Measurements from ENCODE around the gene IL1F10.

Gene IL1F10

GRCh38 chr2:113058411-113058994 is 9.3 kb upstream of the IL1F10 start:
- Histone ChIP-seq H3K4me3 (no peak overlapping the region), H3K27ac (peak overlapping the region in 1 of 21 experiments; percentile 50)

GRCh38 chr2:113058998-113059960 is 8.5 kb upstream of the IL1F10 start, which contains the start of gene IL36RN:
Gene IL36RN (plus strand): TSS chr2:113059198. CDS start chr2:113059439, 241 bp downstream.
- Histone ChIP-seq H3K4me3 (no peak within 1 kb of the TSS), H3K27ac (peak within 1 kb of the TSS in 6 of 21 experiments; percentile 6 to 50 (median 23))

GRCh38 chr2:113060396-113060795 is 7.4 kb upstream of the IL1F10 start:
- Histone ChIP-seq H3K27ac (peak overlapping the region in 1 of 21 experiments; percentile 45), H3K4me3 (no peak overlapping the region)

GRCh38 chr2:113060796-113061195 is 7.0 kb upstream of the IL1F10 start:
- Histone ChIP-seq H3K27ac (peak overlapping the region in 1 of 21 experiments; percentile 45), H3K4me3 (no peak overlapping the region)

GRCh38 chr2:113061241-113061640 is 6.5 kb upstream of the IL1F10 start:
- no peak overlapping the region for H3K27ac ChIP-seq
- H3K4me3 ChIP-seq = no peak overlapping the region

DNA sequence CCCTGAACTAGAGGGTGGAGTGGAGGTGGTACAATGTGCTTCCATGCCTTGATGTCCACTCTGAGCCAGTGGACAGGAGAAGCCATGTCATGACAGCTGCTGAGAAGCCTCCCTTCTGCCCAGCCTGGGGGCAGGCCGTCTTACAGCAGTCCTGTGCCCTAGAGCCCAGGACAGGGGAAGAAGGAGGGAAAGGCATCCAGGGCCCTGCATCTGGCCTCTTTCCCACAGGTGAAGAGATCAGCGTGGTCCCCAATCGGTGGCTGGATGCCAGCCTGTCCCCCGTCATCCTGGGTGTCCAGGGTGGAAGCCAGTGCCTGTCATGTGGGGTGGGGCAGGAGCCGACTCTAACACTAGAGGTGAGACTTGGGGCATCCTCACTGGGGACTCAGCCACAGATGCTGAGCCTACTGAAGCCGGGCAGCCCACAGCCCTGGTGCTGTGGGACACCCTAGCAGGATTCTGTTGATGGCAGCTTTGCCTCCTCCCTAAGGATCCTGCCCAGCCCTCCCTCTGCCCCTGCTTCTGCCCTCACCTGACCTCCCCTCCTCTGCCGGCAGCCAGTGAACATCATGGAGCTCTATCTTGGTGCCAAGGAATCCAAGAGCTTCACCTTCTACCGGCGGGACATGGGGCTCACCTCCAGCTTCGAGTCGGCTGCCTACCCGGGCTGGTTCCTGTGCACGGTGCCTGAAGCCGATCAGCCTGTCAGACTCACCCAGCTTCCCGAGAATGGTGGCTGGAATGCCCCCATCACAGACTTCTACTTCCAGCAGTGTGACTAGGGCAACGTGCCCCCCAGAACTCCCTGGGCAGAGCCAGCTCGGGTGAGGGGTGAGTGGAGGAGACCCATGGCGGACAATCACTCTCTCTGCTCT is 5.6 kb upstream of the IL1F10 start:
- no peak overlapping the region for H3K27ac ChIP-seq
- H3K4me3 ChIP-seq = no peak overlapping the region

GRCh38 chr2:113064281-113064680 is 3.5 kb upstream of the IL1F10 start:
- Histone ChIP-seq H3K27ac (no peak overlapping the region), H3K4me3 (no peak overlapping the region)

GRCh38 chr2:113064898-113065297 is 2.9 kb upstream of the IL1F10 start:
- Histone ChIP-seq H3K4me3 (no peak overlapping the region), H3K27ac (no peak overlapping the region)

GRCh38 chr2:113068249-113068648 is 479 bp downstream of the IL1F10 start:
- no peak overlapping the region for H3K27ac ChIP-seq
- no peak overlapping the region for H3K4me3 ChIP-seq

- Histone ChIP-seq H3K4me3 (no peak overlapping the region), H3K27ac (no peak overlapping the region)
These were observed 1.1 kb downstream of the IL1F10 start for GRCh38 chr2:113068706-113069485.

DNA sequence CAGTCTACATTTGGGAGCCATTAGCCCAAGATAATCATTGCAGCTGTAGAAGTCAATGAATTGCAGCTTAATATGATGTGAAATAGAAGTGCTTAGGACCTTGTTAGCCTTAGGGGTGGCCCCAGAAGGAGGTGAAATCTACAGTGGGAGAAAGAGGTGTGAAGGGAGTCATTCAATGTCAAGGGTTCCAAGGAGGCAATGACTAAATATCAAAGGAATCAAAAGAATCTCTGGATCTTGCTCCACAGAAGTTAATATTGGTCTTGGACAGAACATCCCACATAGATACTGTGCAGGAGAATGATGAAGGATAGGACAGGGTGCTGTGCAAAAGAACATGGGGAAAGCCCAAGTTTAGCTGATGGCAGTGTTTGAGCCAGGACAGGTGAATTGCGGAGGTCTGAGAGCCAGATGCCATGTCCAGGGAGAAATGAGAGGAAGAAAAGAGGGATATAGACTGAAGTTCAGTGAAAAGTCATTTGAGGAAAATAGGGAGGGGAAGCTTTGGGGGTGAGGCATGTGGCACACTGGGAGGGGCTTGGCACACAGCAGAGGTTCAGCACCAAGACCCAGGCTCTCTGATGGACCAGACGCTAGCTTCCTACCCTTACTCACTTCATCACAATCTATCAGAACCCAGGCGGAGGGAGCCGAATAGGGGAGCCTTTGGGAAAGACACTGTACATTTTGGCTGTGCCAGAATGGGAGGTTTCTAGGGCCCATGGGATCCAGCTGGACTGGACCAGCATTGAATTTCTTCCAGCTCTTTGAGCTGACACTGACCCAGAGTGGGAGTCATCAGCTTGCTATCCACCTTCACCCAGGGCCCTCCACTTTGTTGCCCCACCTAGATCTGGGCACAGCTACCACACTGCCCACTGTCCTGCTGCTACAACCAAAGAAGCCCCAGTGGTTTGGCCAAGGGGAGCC is 2.2 kb downstream of the IL1F10 start:
- Histone ChIP-seq H3K27ac (no peak overlapping the region), H3K4me3 (no peak overlapping the region)

DNA sequence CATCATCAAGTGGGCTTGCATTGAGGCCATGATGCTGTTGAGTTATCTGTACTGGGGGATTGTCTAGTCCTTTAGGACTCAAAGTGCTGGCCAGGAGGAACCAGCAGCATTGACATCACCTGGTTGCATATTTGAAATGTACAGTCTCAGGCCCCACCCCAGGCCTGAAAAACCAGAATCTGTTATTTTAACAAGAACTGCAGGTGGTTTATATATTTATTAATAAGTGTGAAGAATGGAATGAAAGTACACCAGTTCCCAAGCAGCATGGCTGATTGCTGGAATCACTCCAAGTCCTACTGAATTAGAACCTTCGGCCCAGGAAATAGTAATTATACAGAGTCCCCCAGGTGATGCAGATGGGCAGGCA is 2.8 kb downstream of the IL1F10 start:
- no peak overlapping the region for H3K4me3 ChIP-seq
- H3K27ac ChIP-seq = no peak overlapping the region

DNA sequence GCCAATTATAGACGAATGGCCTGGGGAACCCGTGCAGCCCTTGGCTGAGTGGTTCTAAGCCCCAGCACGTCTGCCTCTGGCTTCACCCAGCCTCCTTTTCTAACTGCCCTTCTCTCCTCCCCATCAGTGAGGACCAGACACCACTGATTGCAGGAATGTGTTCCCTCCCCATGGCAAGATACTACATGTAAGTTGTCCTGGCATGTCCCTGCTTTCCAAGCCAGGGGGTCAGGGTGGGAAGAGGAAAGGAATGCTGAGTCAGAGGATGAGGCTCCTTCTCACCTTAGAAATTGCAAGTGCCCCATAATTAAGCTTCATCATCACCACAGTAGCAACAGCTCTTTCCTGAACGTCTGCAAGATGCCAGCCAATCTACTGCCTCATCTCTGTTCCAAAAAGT is 4.8 kb downstream of the IL1F10 start:
- Histone ChIP-seq H3K4me3 (no peak overlapping the region), H3K27ac (peak overlapping the region in 1 of 21 experiments; percentile 22)

- Histone ChIP-seq H3K27ac (no peak overlapping the region), H3K4me3 (no peak overlapping the region)
These were observed 5.6 kb downstream of the IL1F10 start for GRCh38 chr2:113073325-113073834.

DNA sequence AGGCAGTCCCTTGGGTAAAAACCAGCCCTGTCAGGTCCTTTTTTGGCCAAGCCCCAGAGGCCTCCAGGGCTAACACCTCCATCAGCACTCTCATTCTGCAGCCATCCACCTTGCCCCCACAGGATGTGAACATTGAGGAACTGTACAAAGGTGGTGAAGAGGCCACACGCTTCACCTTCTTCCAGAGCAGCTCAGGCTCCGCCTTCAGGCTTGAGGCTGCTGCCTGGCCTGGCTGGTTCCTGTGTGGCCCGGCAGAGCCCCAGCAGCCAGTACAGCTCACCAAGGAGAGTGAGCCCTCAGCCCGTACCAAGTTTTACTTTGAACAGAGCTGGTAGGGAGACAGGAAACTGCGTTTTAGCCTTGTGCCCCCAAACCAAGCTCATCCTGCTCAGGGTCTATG is 7.3 kb downstream of the IL1F10 start:
- no peak overlapping the region for H3K27ac ChIP-seq
- no peak overlapping the region for H3K4me3 ChIP-seq

DNA sequence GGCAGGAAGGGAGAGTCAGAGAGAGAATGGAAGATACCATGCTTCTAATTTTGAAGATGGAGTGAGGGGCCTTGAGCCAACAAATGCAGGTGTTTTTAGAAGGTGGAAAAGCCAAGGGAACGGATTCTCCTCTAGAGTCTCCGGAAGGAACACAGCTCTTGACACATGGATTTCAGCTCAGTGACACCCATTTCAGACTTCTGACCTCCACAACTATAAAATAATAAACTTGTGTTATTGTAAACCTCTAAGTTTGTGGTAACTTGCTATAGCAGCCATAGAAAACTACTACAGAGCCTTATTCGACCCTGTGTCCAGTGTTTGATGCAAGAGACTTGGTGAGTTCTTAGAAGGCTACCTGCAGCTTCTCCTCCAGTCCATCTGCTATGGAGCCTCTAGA is 7.8 kb downstream of the IL1F10 start:
- no peak overlapping the region for H3K27ac ChIP-seq
- no peak overlapping the region for H3K4me3 ChIP-seq

GRCh38 chr2:113076954-113077669 is 9.3 kb downstream of the IL1F10 start:
- Histone ChIP-seq H3K4me3 (no peak overlapping the region), H3K27ac (peak overlapping the region in 5 of 21 experiments; percentile 52 to 76 (median 62))

All from skin epidermis (tissue), 12 donors.